ENCODE measurements around the gene GNGT1. TPM values are rescaled to one million over a fixed set of nuclear protein-coding genes. Genes with fewer than 3 reads are reported as not detected.
A peak's percentile ranks its signal among the peaks of the same experiment; 100 is the strongest.

GNGT1 gene
- polyA plus RNA-seq, 1 of the 3 experiments (the other 2 are of a cell fraction): 0.15 TPM

GRCh38 chr7:93860261-93860660 lies 46.1 kb upstream of the GNGT1 start:
- H3K27ac ChIP-seq (ENCODE audit: low read depth in 2 of 2, low read length in 1 of 2): no peak overlapping the region
- H3K36me3 ChIP-seq (replicated peaks in 1 of 2; ENCODE audit: control insufficient read depth in 1 of 2, insufficient read depth in 2 of 2, low read length in 1 of 2): no peaks in the 10 kb centered on the region
- H3K27me3 ChIP-seq (ENCODE audit: insufficient read depth): no peaks in the 10 kb centered on the region
- H3K4me1 ChIP-seq (ENCODE audit: control insufficient read depth in 1 of 2, insufficient read depth in 2 of 2, low read depth in 1 of 2, low read length in 1 of 2): peaks cover 0 to 4% of the 10 kb centered on the region in 2 experiments; a peak in 2 of 4 replicates
- CTCF ChIA-PET: no interaction called here
- no peak for TF ChIP-seq JUND (IDR thresholded peaks at IDR 0.05)
- no peak for TF ChIP-seq RCOR1 (IDR thresholded peaks at IDR 0.05; ENCODE audit: low read length)
- no peak for TF ChIP-seq TAF1 (IDR thresholded peaks at IDR 0.05; ENCODE audit: borderline replicate concordance, low read depth, low read length)
- TF ChIP-seq EZH2phosphoT487 (IDR thresholded peaks at IDR 0.05; ENCODE audit: borderline replicate concordance, low read depth): no peak
- no peak for TF ChIP-seq MAX (IDR thresholded peaks at IDR 0.05; ENCODE audit: low read depth)
- no peak for TF ChIP-seq TCF12 (IDR thresholded peaks at IDR 0.05)
- TF ChIP-seq FOXJ3 (CRISPR knock-in tag; IDR thresholded peaks at IDR 0.05): no peak
- TF ChIP-seq REST (IDR thresholded peaks at IDR 0.05; ENCODE audit: low read depth, low read length): no peak
- no peak for TF ChIP-seq POLR2AphosphoS5 (IDR thresholded peaks at IDR 0.05; ENCODE audit: low read depth, low read length)
- no peaks in the 10 kb centered on the region for H3F3A ChIP-seq (replicated peaks; ENCODE audit: insufficient read depth)
- H4K20me1 ChIP-seq (ENCODE audit: insufficient read depth): no peaks in the 10 kb centered on the region
- no peak overlapping the region for H3K4me3 ChIP-seq (ENCODE audit: low read depth in 2 of 2, low read length in 1 of 2)
- 87% methylated on average over 1 of the region's 1 CpG for WGBS (ENCODE audit: low lambda C conversion rate)
- no peak overlapping the region for H3K4me2 ChIP-seq
- no peaks in the 10 kb centered on the region for H3K9me3 ChIP-seq
- no peak overlapping the region for H3K9ac ChIP-seq
- no peak for DNase-seq
- no peaks in the 10 kb centered on the region for H3K9me2 ChIP-seq
- H3K79me2 ChIP-seq (ENCODE audit: insufficient read depth): no peaks in the 10 kb centered on the region
- POLR2A ChIA-PET: no interaction called here
- no peak overlapping the region for H2AFZ ChIP-seq (ENCODE audit: low read depth)

- no peaks in the 10 kb centered on the region for H3K79me2 ChIP-seq (ENCODE audit: insufficient read depth)
- no peaks in the 10 kb centered on the region for H3K9me3 ChIP-seq
- no peaks in the 10 kb centered on the region for H3K36me3 ChIP-seq (replicated peaks in 1 of 2; ENCODE audit: control insufficient read depth in 1 of 2, insufficient read depth in 2 of 2, low read length in 1 of 2)
- H3K4me1 ChIP-seq (ENCODE audit: control insufficient read depth in 1 of 2, insufficient read depth in 2 of 2, low read depth in 1 of 2, low read length in 1 of 2): peaks cover 0 to 2% of the 10 kb centered on the region in 2 experiments; a peak in 2 of 4 replicates
- TF ChIP-seq MEF2A (IDR thresholded peaks at IDR 0.05; ENCODE audit: borderline replicate concordance, low read depth): no peak
- peak; percentile 57 for TF ChIP-seq CTCF (IDR thresholded peaks at IDR 0.05)
- no peaks in the 10 kb centered on the region for H3K27me3 ChIP-seq (ENCODE audit: insufficient read depth)
- ChIA-PET CTCF (interaction anchor here (0.7 to 1.5 kb wide), 6 partner anchors 10 to 105 kb away, joined by 3 read pairs; no protein-coding TSS in a partner anchor), POLR2A (no interaction called here)
- WGBS (ENCODE audit: low lambda C conversion rate): 65% methylated on average over 4 of the region's 4 CpGs
- H3K27ac ChIP-seq (ENCODE audit: low read depth in 2 of 2, low read length in 1 of 2): no peak overlapping the region
- DNase-seq: no peak
- no peak overlapping the region for H3K9ac ChIP-seq
- H2AFZ ChIP-seq (ENCODE audit: low read depth): no peak overlapping the region
- H3K4me2 ChIP-seq: no peak overlapping the region
- H4K20me1 ChIP-seq (ENCODE audit: insufficient read depth): no peaks in the 10 kb centered on the region
- no peaks in the 10 kb centered on the region for H3K9me2 ChIP-seq
- no peaks in the 10 kb centered on the region for H3F3A ChIP-seq (replicated peaks; ENCODE audit: insufficient read depth)
- H3K4me3 ChIP-seq (ENCODE audit: low read depth in 2 of 2, low read length in 1 of 2): no peak overlapping the region
These were observed 44.9 kb upstream of the GNGT1 start for GRCh38 chr7:93861325-93861949.

Data from SK-N-SH (cell line).